Bronchial epithelial cell (primary cell): Measurements from ENCODE around the gene DLG1. TPM values are rescaled to one million over a fixed set of nuclear protein-coding genes. Genes with fewer than 3 reads are reported as not detected.
"Not testable (repeated sequence)": the region's sequence is repeated elsewhere in the genome, so short reads cannot be mapped to it uniquely, and the experiment has no call there.

Source experiments
- DNase-seq: peaks from one replicate; pipeline ENCODE4 v3.0.0-alpha.2; 2010; ENCODE audit warnings: low read depth
- FAIRE-seq: peaks from 2 replicates; lab custom pipeline; 2011; peaks lifted over from hg19 to GRCh38; lab: Jason Lieb, UNC
- H3K27me3 ChIP-seq: 2 replicates; pipeline ENCODE4 v1.5.1; 2011; ENCODE audit warnings: low read length; ENCODE audit not compliant: control insufficient read depth, insufficient read depth
- H3K36me3 ChIP-seq: 2 replicates; pipeline ENCODE4 v1.5.1; 2011; ENCODE audit warnings: low read length; ENCODE audit not compliant: control insufficient read depth, insufficient read depth
- H3K4me3 ChIP-seq: 2 replicates; pipeline ENCODE4 v1.5.1; 2011; ENCODE audit warnings: mild to moderate bottlenecking, low read depth, low read length, control low read depth
- total RNA-seq: library from RNA; depleted of rRNA; stranded (reverse); fragments of >200 nt; gene quantifications from 2 replicates; pipeline ENCODE4 v1.2.1, GENCODE V29; 2014
- TF ChIP-seq, protein P1 (sequence below): IDR thresholded peaks from 2 replicates; pipeline ENCODE4 v1.5.1; 2011; ENCODE audit warnings: mild to moderate bottlenecking, moderate library complexity, low read length, control low read depth, inconsistent platforms; ENCODE audit not compliant: insufficient read depth, severe bottlenecking

The DLG1 gene
- total RNA-seq, 1 donor from 2014 or later, result 66.6 TPM

DNA sequence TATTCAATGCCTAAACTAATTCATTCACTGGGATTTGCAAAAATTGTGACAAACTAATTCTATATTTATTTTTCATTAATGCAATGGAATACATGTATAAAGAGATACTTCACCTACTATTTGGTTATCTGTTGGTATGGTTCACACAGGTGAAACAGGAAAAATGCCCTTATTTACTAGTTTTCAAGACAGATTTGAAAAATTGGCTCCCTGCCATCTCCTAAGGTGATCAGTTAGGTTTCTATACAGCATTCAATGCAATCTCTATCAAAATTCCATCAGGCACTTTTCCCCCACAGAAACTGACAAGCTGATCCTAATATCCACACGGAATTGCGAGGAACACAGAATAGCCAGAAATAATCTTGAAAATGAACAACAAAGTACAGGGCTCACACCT is 101.1 kb downstream of the DLG1 start:
- FAIRE-seq (no peak), DNase-seq (no peak)
- Histone ChIP-seq H3K27me3 (no peaks in the 10 kb centered on the region), H3K36me3 (peaks cover 1% of the 10 kb centered on the region), H3K4me3 (no peak overlapping the region)
- TF ChIP-seq, protein P1, sequence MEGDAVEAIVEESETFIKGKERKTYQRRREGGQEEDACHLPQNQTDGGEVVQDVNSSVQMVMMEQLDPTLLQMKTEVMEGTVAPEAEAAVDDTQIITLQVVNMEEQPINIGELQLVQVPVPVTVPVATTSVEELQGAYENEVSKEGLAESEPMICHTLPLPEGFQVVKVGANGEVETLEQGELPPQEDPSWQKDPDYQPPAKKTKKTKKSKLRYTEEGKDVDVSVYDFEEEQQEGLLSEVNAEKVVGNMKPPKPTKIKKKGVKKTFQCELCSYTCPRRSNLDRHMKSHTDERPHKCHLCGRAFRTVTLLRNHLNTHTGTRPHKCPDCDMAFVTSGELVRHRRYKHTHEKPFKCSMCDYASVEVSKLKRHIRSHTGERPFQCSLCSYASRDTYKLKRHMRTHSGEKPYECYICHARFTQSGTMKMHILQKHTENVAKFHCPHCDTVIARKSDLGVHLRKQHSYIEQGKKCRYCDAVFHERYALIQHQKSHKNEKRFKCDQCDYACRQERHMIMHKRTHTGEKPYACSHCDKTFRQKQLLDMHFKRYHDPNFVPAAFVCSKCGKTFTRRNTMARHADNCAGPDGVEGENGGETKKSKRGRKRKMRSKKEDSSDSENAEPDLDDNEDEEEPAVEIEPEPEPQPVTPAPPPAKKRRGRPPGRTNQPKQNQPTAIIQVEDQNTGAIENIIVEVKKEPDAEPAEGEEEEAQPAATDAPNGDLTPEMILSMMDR, result no peak

DNA sequence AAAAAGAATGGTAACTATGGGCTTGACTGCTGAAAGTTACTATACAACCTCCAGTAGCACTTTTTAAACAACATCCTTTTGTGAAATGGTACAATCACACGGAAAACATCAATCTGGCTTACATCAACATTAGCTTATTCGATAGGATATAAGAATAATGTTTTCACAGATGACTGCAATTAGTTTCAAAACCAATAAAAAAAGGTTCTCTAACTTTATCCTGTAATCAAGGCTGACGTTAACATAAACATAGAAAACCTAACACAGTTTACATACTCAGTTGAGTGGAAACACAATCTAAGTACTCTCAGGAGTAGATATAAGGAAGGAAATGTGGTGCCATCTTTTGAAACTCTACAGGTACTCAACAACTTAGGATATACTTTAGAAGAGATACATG is 102.2 kb downstream of the DLG1 start:
- Histone ChIP-seq H3K36me3 (peaks cover 1% of the 10 kb centered on the region), H3K27me3 (no peaks in the 10 kb centered on the region), H3K4me3 (no peak overlapping the region)
- FAIRE-seq (no peak), DNase-seq (no peak)
- TF ChIP-seq, protein P1, result no peak

DNA sequence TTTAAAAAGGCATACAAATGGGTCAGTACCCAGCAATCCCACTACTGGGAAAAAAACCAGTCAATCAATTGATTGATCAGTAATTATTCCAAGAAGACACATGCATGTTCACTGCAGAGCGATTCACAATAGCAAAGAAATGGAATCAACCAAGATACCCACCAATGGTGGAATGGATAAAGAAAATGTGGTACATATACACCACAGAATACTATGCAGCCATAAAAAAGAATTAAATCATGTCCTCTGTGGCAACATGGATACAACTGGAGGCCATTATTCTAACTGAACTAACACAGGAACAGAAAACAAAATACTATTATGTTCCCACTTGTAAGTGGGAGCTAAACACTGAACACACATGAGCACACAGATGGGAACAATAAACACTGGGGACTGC is 103.1 kb downstream of the DLG1 start:
- no peaks in the 10 kb centered on the region for H3K27me3 ChIP-seq
- peaks cover 1% of the 10 kb centered on the region for H3K36me3 ChIP-seq
- FAIRE-seq, result no peak
- H3K4me3 ChIP-seq, result no peak overlapping the region
- no peak for DNase-seq
- TF ChIP-seq, protein P1, result no peak

DNA sequence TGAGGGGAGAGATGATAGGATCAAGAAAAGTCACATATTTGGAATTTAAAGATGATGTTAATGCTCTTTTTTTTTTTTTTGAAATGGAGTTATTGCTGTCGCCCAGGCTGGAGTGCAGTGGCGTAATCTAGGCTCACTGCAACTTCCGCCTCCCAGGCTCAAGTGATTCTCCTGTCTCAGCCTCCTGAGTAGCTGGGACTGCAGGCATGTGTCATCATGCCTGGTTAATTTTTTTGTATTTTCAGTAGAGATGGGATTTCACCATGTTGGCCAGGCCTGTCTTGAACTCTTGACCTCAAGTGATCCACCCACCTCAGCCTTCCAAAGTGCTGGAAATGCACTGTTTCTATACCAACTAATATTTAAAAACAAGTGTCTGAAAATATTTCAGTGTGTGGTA is 104.7 kb downstream of the DLG1 start:
- H3K4me3 ChIP-seq, H3K27me3 ChIP-seq, DNase-seq, FAIRE-seq, H3K36me3 ChIP-seq: not testable (repeated sequence)

DNA sequence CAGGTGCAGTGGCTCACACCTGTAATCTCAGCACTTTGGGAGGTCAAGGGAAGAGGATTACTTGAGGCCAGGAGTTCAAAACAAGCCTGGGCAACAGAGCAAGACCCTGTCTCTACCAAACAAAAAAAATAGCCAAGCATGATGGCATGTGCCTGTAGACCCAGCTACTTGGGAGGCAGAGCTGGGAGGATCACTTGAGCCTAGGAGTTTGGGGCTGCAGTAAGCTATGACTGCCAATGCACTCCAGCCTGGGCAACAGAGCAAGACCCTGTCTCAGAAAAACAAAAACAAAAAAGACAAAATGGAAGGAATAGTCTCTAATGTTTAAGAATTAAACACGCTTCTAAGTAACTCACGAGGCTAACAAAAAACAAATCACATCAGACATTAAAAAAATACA is 106.5 kb downstream of the DLG1 start:
- no peak overlapping the region for H3K4me3 ChIP-seq
- DNase-seq (no peak), FAIRE-seq (no peak)
- TF ChIP-seq, protein P1, result no peak
- peaks cover 1% of the 10 kb centered on the region for H3K36me3 ChIP-seq
- no peaks in the 10 kb centered on the region for H3K27me3 ChIP-seq

DNA sequence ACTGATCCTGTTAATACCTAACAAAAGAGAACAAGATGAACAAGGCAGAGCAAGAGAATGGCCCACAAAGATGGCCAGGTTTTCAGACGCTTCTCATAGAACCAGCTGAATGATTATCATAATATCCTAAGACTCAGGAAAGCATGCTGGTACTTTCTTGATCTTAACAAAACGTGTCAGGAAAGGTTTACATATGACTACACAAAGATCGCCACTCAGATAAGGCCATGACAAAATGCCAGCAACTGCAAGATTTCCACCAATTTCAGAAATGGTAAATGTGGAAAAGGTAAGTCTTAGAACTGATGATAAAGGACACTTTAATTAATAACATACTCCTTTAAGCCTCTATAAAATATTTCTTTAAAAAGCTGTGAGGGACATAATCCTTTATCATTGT is 108.8 kb downstream of the DLG1 start:
- FAIRE-seq, result no peak
- Histone ChIP-seq H3K27me3 (no peaks in the 10 kb centered on the region), H3K4me3 (no peak overlapping the region), H3K36me3 (peaks cover 4% of the 10 kb centered on the region)
- no peak for DNase-seq
- TF ChIP-seq, protein P1, result no peak
